Aorta (tissue), 5 donors: Measurements from ENCODE around the gene LRRC30. TPM values are rescaled to one million over a fixed set of nuclear protein-coding genes. Genes with fewer than 3 reads are reported as not detected.

Experiments
- ATAC-seq: fragments of 200-7000 bp; cut with Tn5 transposase; one replicate; pipeline ENCODE4 v1.9.1; 2022; ENCODE audit warnings: moderate library complexity; ENCODE audit not compliant: low FRiP score
- DNase-seq, 2 donors: peaks; one replicate each; pipeline ENCODE4 v3.0.0-alpha.2; 2020
- H3K27ac ChIP-seq, 2 donors: one replicate each; pipeline ENCODE4 v1.5.1; 2013; ENCODE audit warnings: low read length in 2 of 2, mild to moderate bottlenecking in 2 of 2, moderate library complexity in 2 of 2, control low read depth in 1 of 2, inconsistent platforms in 1 of 2, low read depth in 1 of 2
- H3K27me3 ChIP-seq, 2 donors: one replicate each; pipeline ENCODE4 v1.6.1; 2013; ENCODE audit warnings: control low read depth in 1 of 2, low read length in 1 of 2, mild to moderate bottlenecking in 1 of 2, moderate library complexity in 1 of 2; ENCODE audit not compliant: insufficient read depth in 2 of 2, control insufficient read depth in 1 of 2
- H3K36me3 ChIP-seq, 2 donors: one replicate each; pipeline ENCODE4 v1.6.1; 2013; ENCODE audit warnings: control low read depth in 1 of 2, low read length in 1 of 2, mild to moderate bottlenecking in 1 of 2; ENCODE audit not compliant: insufficient read depth in 2 of 2, control insufficient read depth in 1 of 2
- H3K4me1 ChIP-seq, 2 donors: one replicate each; pipeline ENCODE4 v1.6.1; 2013; ENCODE audit warnings: low read length in 2 of 2, control low read depth in 1 of 2, mild to moderate bottlenecking in 1 of 2, moderate library complexity in 1 of 2; ENCODE audit not compliant: insufficient read depth in 2 of 2, control insufficient read depth in 1 of 2
- H3K4me3 ChIP-seq, 2 donors: one replicate each; pipeline ENCODE4 v1.5.1; 2013; ENCODE audit warnings: low read length in 2 of 2, control low read depth in 1 of 2, mild to moderate bottlenecking in 1 of 2
- H3K9me3 ChIP-seq: one replicate; pipeline ENCODE4 v1.6.1; 2013; ENCODE audit warnings: mild to moderate bottlenecking, low read length; ENCODE audit not compliant: control insufficient read depth
- WGBS, 2 donors: extraction: QIAGEN DNeasy Blood & Tissue Kit; methylation state at CpG; one replicate each; pipeline ENCODE4 v1.1.7; 2013; 5-methylcytosine and 5-hydroxymethylcytosine counted together
- intact Hi-C, 2 donors: fragments of 100-400 bp; cut with DNase I; formaldehyde crosslinking; loops; one replicate each; pipeline versions ENCODE4 v1.14.2 to v1.15.0; 2022
- polyA plus RNA-seq, 2 donors: library from polyadenylated mRNA; stranded (reverse); fragments of 200-250 nt; gene quantifications; one replicate each; pipeline ENCODE4 v1.2.3, GENCODE V29; 2013
- total RNA-seq, 2 donors: library from RNA; stranded (reverse); fragmentation: NEBNext Ultra II Directional; extraction: Animal tissue kit (Norgen Biotek cat#: 25700); gene quantifications; one replicate each; pipeline ENCODE4 v1.2.1, GENCODE V29; 2021
- donor health status: healthy with polysubstance abuse.
- donor health status: Bipolar disorder and iron deficiency.
- donor health status: DM: no; HTN: no; CAD: no.
- donor health status: DM: no; HTN: no; CAD: no.
- donor health status: DM: yes; HTN: yes; CAD: no.

Gene LRRC30
- total and polyA plus RNA-seq, 4 donors: not detected

DNA sequence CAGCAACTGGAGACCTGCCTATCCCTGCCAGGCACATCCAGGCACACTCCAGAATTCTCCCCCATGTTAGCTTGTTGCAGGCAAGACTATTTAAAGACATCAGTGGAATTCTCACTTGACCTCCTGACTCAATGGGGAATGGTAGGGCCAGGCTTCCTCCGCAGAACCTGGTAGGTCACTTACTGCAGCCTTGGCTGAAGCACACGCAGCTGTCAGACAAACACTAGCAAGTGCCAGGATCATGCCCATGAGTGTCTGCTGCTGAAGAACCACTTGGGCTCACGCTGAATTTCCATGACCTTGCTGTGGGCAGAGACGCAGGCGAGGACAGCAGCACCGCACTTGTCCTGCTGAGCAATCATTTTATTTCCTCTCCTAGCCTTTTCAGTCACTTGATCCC, 3.2 kb downstream of the LRRC30 start:
- Histone ChIP-seq H3K9me3 (no peaks in the 10 kb centered on the region), H3K4me1 (no peaks in the 10 kb centered on the region), H3K4me3 (no peak overlapping the region), H3K27ac (no peak overlapping the region), H3K36me3 (no peaks in the 10 kb centered on the region), H3K27me3 (no peaks in the 10 kb centered on the region)
- WGBS, 2 donors: 71 to 75% methylated on average over 6 of the region's 6 CpGs
- DNase-seq (no peak), ATAC-seq (no peak)
- intact Hi-C loops: no loop called here

DNA sequence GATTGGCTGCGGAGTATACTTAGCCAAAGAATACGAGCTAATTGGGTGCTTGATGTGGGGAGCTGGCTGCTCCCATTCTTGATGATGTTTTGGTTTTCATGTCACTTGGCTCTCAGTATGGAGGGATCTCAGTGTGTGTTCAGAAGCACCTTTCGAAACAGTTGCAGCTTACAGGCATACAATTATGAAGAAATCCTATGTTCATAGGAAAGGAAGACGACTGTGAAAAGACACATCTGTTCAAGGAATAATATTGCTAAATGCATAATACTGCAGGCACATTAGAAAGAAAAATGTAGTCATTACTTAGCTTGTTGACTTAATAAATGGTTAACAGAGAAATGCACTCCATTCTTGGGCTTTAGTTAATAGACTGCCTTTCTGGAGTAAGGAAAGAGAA, 4.1 kb downstream of the LRRC30 start:
- ATAC-seq (no peak), DNase-seq (no peak)
- H3K27me3 ChIP-seq: no peaks in the 10 kb centered on the region
- no peaks in the 10 kb centered on the region for H3K4me1 ChIP-seq
- intact Hi-C loops: no loop called here
- H3K4me3 ChIP-seq: no peak overlapping the region
- H3K9me3 ChIP-seq: no peaks in the 10 kb centered on the region
- 84% methylated on average over 4 of the region's 4 CpGs for WGBS, 2 donors
- no peaks in the 10 kb centered on the region for H3K36me3 ChIP-seq
- no peak overlapping the region for H3K27ac ChIP-seq

DNA sequence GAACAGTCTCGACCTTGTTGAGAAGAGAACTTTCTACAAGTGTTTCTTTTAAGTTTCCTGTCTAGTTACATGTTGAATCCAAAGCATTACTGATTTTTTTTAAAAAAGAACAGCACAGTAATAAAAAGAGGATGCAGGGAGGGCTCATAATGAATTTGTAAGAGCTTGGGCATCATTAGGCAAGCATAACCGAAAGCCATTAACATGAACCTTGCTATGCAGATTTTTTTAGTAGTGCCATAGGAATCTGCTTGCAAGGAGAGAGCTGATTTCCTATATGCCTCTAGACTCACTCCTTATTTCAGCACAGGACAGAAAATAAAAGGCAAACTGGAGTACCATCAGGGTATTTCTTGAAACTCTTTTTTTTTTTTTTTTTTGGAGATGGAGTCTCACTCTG, 5.2 kb downstream of the LRRC30 start:
- H3K4me3 ChIP-seq: no peak overlapping the region
- 64 to 65% methylated on average over 2 of the region's 2 CpGs for WGBS, 2 donors
- ATAC-seq (no peak), DNase-seq (no peak)
- no peak overlapping the region for H3K27ac ChIP-seq
- no peaks in the 10 kb centered on the region for H3K36me3 ChIP-seq
- no peaks in the 10 kb centered on the region for H3K4me1 ChIP-seq
- intact Hi-C loops: no loop called here
- peaks cover 3% of the 10 kb centered on the region for H3K9me3 ChIP-seq
- no peaks in the 10 kb centered on the region for H3K27me3 ChIP-seq

DNA sequence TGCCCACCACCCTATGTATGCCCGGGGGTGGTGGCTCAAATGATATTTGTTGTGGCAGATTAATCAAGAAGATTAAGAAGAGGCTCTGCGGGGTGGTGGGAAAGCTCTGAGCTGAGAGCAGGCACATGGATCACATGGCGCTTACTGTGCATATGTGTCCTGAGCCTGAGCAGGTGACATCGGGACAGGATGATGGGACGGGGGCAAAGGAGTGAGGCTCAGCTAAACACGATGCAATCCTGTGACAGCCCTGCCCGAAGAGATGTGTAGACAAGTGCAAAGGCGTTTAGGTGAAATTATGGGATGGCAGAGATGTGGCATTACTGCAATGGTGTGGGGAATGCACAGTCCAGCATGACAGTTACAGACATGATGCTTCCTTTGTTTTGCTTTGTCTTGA, 6.0 kb downstream of the LRRC30 start:
- Histone ChIP-seq H3K9me3 (peaks cover 3% of the 10 kb centered on the region), H3K27me3 (peaks cover 0 to 1% of the 10 kb centered on the region in 2 donors), H3K4me1 (no peaks in the 10 kb centered on the region), H3K27ac (no peak overlapping the region), H3K4me3 (no peak overlapping the region), H3K36me3 (no peaks in the 10 kb centered on the region)
- intact Hi-C loops: no loop called here
- WGBS, 2 donors: 83 to 85% methylated on average over 8 of the region's 8 CpGs
- DNase-seq: no peak
- no peak for ATAC-seq

DNA sequence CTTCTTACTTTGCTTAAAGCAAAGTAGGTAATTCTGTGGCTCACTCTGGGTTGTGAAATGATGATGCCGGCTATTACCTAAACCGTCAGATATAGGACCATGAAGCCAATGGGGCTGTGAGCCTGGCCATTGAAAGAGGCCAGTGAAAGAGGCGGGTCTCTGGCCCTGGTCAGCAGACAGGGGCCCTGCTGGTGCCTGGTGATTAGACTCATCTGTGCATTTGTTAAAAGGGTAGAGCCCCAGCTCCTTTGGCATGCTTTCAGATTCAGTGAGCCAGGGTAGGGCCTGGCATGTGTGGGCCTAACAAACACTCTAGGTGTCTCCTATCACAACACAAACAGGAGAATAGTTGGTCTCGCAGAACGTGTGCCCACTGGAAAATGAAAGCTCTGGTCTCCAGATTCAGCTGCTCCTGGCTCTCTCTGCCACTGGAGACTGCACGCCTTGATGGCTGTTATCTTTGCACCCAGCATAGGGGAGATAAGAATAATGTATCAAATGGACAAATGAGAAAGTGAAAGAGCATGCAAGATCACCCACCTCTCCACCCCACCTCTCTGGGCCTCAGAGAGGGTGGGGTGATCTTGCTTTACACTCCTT, 6.9 kb downstream of the LRRC30 start:
- H3K4me3 ChIP-seq: no peak overlapping the region
- peaks cover 0 to 4% of the 10 kb centered on the region in 2 donors for H3K27me3 ChIP-seq
- peaks cover 3% of the 10 kb centered on the region for H3K9me3 ChIP-seq
- no peaks in the 10 kb centered on the region for H3K36me3 ChIP-seq
- ATAC-seq (no peak), DNase-seq (no peak)
- WGBS, 2 donors: 58 to 59% methylated on average over 6 of the region's 6 CpGs
- no peaks in the 10 kb centered on the region for H3K4me1 ChIP-seq
- intact Hi-C loops: no loop called here
- no peak overlapping the region for H3K27ac ChIP-seq

DNA sequence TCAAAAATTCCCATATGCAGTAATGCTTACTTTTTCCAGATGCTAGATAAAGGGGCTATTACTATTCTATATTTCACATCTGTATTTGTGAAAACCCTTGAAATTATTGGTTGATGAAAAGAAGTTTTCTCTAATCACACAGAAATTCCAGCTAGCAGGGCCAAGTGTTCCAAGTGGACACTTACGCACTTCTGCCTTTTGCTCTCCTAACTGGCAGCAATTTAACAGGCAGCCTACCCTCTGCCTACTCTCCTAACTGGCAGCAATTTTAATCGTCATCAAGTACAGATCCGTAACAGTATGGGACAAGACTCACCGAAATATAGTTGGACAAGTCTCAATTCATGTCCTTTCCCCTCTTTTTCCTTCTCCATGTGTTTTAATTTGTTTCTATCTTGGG, 12.0 kb downstream of the LRRC30 start:
- ATAC-seq (no peak), DNase-seq (no peak)
- H3K36me3 ChIP-seq: no peaks in the 10 kb centered on the region
- no peak overlapping the region for H3K27ac ChIP-seq
- intact Hi-C loops: no loop called here
- no peak overlapping the region for H3K4me3 ChIP-seq
- H3K9me3 ChIP-seq: peaks cover 3% of the 10 kb centered on the region
- H3K4me1 ChIP-seq: no peaks in the 10 kb centered on the region
- H3K27me3 ChIP-seq: peaks cover 0 to 4% of the 10 kb centered on the region in 2 donors
- WGBS, 2 donors: 84 to 86% methylated on average over 4 of the region's 4 CpGs

DNA sequence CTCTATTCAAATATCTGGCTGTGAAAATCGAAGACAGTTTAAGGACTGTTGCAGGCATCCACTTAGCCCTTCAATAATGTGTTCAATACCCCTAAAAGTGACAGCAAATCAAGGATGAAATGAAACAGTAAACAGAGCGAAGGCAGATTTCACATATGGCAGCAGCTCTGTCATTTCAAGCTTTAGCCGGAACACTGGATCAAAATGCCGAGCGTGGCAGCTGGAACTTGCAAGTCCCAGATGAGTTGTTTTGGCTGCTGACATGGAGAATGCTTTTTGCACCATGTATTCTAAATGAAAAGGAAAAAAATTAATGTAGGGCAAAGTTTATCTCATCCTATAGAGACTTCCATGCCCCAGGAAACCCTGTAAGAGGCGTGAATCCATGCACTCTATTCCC, 18.0 kb downstream of the LRRC30 start:
- intact Hi-C loops: no loop called here
- H3K9me3 ChIP-seq: no peaks in the 10 kb centered on the region
- no peak overlapping the region for H3K4me3 ChIP-seq
- 56 to 58% methylated on average over 6 of the region's 6 CpGs for WGBS, 2 donors
- no peak overlapping the region for H3K27ac ChIP-seq
- no peaks in the 10 kb centered on the region for H3K4me1 ChIP-seq
- ATAC-seq: no peak
- no peaks in the 10 kb centered on the region for H3K27me3 ChIP-seq
- no peaks in the 10 kb centered on the region for H3K36me3 ChIP-seq
- no peak for DNase-seq

DNA sequence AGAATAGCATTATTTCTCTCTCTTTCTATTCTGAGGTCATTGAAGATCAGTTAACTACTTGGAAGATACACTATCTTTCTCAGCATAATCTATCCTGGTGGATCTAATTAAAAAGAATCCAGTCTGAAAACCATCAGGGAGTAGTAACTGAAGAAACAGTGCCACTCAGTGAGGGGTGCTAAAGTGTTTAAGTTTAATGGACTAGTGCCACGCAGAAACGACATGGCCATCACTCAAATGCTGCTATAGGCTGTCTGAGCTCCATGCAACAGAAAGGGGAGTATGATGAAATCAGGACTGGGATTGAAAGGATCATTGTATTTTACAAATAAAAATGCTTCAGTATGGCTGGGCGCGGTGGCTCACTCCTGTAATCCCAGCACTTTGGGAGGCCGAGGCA, 23.3 kb downstream of the LRRC30 start:
- Histone ChIP-seq H3K9me3 (no peaks in the 10 kb centered on the region), H3K27ac (no peak overlapping the region), H3K27me3 (no peaks in the 10 kb centered on the region), H3K36me3 (no peaks in the 10 kb centered on the region), H3K4me1 (no peaks in the 10 kb centered on the region), H3K4me3 (no peak overlapping the region)
- intact Hi-C loops: no loop called here
- 79 to 80% methylated on average over 5 of the region's 5 CpGs for WGBS, 2 donors
- ATAC-seq (no peak), DNase-seq (no peak)

DNA sequence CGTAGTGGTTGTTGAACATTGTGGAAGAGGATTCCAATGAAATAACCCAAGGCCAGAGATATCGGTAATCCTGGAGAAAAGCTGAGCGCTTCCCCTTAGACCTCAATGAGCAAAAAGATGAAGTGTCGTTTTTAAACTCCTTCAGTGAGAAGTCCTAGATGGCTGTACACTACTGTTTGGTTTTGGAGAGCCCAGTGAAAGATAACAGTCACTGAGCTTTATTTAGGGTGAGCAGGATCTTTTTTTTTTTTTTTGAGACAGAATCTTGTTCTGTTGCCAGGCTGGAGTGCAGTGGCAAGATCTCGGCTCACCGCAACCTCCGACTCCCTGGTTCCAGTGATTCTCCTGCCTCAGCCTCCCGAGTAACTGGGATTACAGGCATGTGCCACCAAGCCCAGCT, 24.2 kb downstream of the LRRC30 start:
- no peak for ATAC-seq
- intact Hi-C loops: no loop called here
- H3K4me1 ChIP-seq: no peaks in the 10 kb centered on the region
- no peak overlapping the region for H3K4me3 ChIP-seq
- no peak overlapping the region for H3K27ac ChIP-seq
- WGBS, 2 donors: 87 to 90% methylated on average over 8 of the region's 8 CpGs
- DNase-seq: no peak
- no peaks in the 10 kb centered on the region for H3K27me3 ChIP-seq
- H3K36me3 ChIP-seq: no peaks in the 10 kb centered on the region
- no peaks in the 10 kb centered on the region for H3K9me3 ChIP-seq
